ENCODE measurements around the gene PTPRG.

GRCh38 chr3:62128051-62128450, 566.7 kb downstream of the PTPRG start:
- no peak for TF ChIP-seq CTCF (conservative IDR thresholded peaks at IDR 0.05; ENCODE audit: low read depth in 2 of 2)
- no peak for TF ChIP-seq POLR2AphosphoS5 (IDR thresholded peaks at IDR 0.05; ENCODE audit: low read depth)
- TF ChIP-seq EZH2 (IDR thresholded peaks at IDR 0.05; ENCODE audit: low read depth, unreplicated experiment): no peak
- TF ChIP-seq REST (IDR thresholded peaks at IDR 0.05; ENCODE audit: unreplicated experiment): no peak

Measured in GM23338 (cell line).